Naive B cell (primary cell): ENCODE measurements around the gene CHCHD10. TPM values are rescaled to one million over a fixed set of nuclear protein-coding genes. Genes with fewer than 3 reads are reported as not detected.
"Not testable (repeated sequence)": the region's sequence is repeated elsewhere in the genome, so short reads cannot be mapped to it uniquely, and the experiment has no call there.

Source experiments
- ATAC-seq, 2 donors: fragments of 150-1000 bp; cut with Tn5 transposase; 2 replicates each; pipeline ENCODE4 v1.10.0; 2021; ENCODE audit warnings: low read depth in 2 of 2, mild to moderate bottlenecking in 2 of 2, moderate library complexity in 2 of 2
- DNase-seq: peaks from one replicate; pipeline ENCODE4 v3.0.0; 2022
- H3K27ac Mint-ChIP-seq, 6 donors: one replicate each; pipeline ENCODE4 v1.8.0; 2020 to 2022; ENCODE audit warnings: mild to moderate bottlenecking in 6 of 6, mixed read lengths in 6 of 6, moderate library complexity in 5 of 6, inconsistent platforms in 2 of 6
- H3K27me3 Mint-ChIP-seq, 3 donors: one replicate each; pipeline ENCODE4 v1.8.0; 2021 to 2022; ENCODE audit warnings: mixed read lengths in 3 of 3, mild to moderate bottlenecking in 1 of 3
- H3K36me3 Mint-ChIP-seq, 2 donors: one replicate each; pipeline ENCODE4 v1.8.0; 2020 to 2022; ENCODE audit warnings: mixed read lengths in 2 of 2, inconsistent platforms in 1 of 2, mild to moderate bottlenecking in 1 of 2
- H3K4me1 Mint-ChIP-seq, 3 donors: one replicate each; pipeline ENCODE4 v1.8.0; 2020 to 2022; ENCODE audit warnings: mixed read lengths in 3 of 3, inconsistent platforms in 1 of 3, mild to moderate bottlenecking in 1 of 3, moderate library complexity in 1 of 3
- H3K4me3 Mint-ChIP-seq, 8 donors: one replicate each; pipeline ENCODE4 v1.8.0; 2020 to 2022; ENCODE audit warnings: mild to moderate bottlenecking in 8 of 8, mixed read lengths in 8 of 8, moderate library complexity in 8 of 8, inconsistent platforms in 2 of 8
- H3K9me3 Mint-ChIP-seq, 7 donors: one replicate each; pipeline ENCODE4 v1.8.0; 2020 to 2022; ENCODE audit warnings: mixed read lengths in 7 of 7, mild to moderate bottlenecking in 5 of 7, inconsistent platforms in 2 of 7, moderate library complexity in 1 of 7
- polyA plus RNA-seq, 6 donors: library from polyadenylated mRNA; unstranded; fragments of 300-500 nt; fragmentation: Illumina TruSeq; gene quantifications; one replicate each; pipeline ENCODE4 v1.2.3, GENCODE V29; 2021; ENCODE audit warnings: low read depth in 6 of 6

The CHCHD10 gene
- polyA plus RNA-seq, 6 donors from 2014 or later = 36.3 to 65.9 (median 62.6) TPM

- ATAC-seq (no peak), DNase-seq (no peak)
- Mint-ChIP-seq H3K9me3 (peaks cover 0 to under 1% (median 0%) of the 10 kb centered on the region in 7 donors), H3K4me3 (peak overlapping the region; percentile 0 to 93 (median 84)), H3K36me3 (peaks cover 4% of the 10 kb centered on the region in 2 donors), H3K27ac (peak overlapping the region in 5 of 6 donors; percentile 27 to 99 (median 76)), H3K4me1 (peaks cover 44 to 61% (median 52%) of the 10 kb centered on the region in 3 donors), H3K27me3 (no peaks in the 10 kb centered on the region)
These were observed 17.9 kb downstream of the CHCHD10 start for GRCh38 chr22:23749841-23750301.

- Mint-ChIP-seq H3K4me1 (peaks cover 25 to 28% (median 26%) of the 10 kb centered on the region in 3 donors), H3K27me3 (no peaks in the 10 kb centered on the region), H3K36me3 (peaks cover 16 to 24% of the 10 kb centered on the region in 2 donors), H3K9me3 (peaks cover 0 to 4% (median 0%) of the 10 kb centered on the region in 7 donors), H3K4me3 (no peak overlapping the region), H3K27ac (peak overlapping the region in 2 of 6 donors; percentile 66 to 81)
- ATAC-seq (no peak), DNase-seq (no peak)
These were observed 22.0 kb downstream of the CHCHD10 start for GRCh38 chr22:23745791-23746190.

GRCh38 chr22:23744485-23744884, 23.3 kb downstream of the CHCHD10 start:
- ATAC-seq (no peak), DNase-seq (no peak)
- H3K4me3 Mint-ChIP-seq = no peak overlapping the region
- H3K9me3 Mint-ChIP-seq = peaks cover 0 to 4% (median 0%) of the 10 kb centered on the region in 7 donors
- H3K27me3 Mint-ChIP-seq = no peaks in the 10 kb centered on the region
- peaks cover 13 to 16% (median 13%) of the 10 kb centered on the region in 3 donors for H3K4me1 Mint-ChIP-seq
- H3K36me3 Mint-ChIP-seq = peaks cover 16 to 24% of the 10 kb centered on the region in 2 donors
- H3K27ac Mint-ChIP-seq = peak overlapping the region in 2 of 6 donors; percentile 19 to 61

- Mint-ChIP-seq H3K9me3 (peaks cover 0 to 4% (median 0%) of the 10 kb centered on the region in 7 donors), H3K27me3 (no peaks in the 10 kb centered on the region), H3K4me3 (peak overlapping the region in 1 of 8 donors; percentile 43), H3K36me3 (peaks cover 16 to 24% of the 10 kb centered on the region in 2 donors), H3K27ac (no peak overlapping the region), H3K4me1 (peaks cover 13 to 15% (median 13%) of the 10 kb centered on the region in 3 donors)
- DNase-seq = no peak
- ATAC-seq = no peak
These were observed 23.8 kb downstream of the CHCHD10 start for GRCh38 chr22:23744001-23744400.

GRCh38 chr22:23743303-23743705, 24.5 kb downstream of the CHCHD10 start:
- peaks cover 13 to 15% (median 13%) of the 10 kb centered on the region in 3 donors for H3K4me1 Mint-ChIP-seq
- ATAC-seq (no peak), DNase-seq (no peak)
- peaks cover 16 to 24% of the 10 kb centered on the region in 2 donors for H3K36me3 Mint-ChIP-seq
- peaks cover 0 to 4% (median 0%) of the 10 kb centered on the region in 7 donors for H3K9me3 Mint-ChIP-seq
- H3K27me3 Mint-ChIP-seq = no peaks in the 10 kb centered on the region
- H3K27ac Mint-ChIP-seq = peak overlapping the region in 1 of 6 donors; percentile 56
- H3K4me3 Mint-ChIP-seq = no peak overlapping the region

- H3K36me3 Mint-ChIP-seq = peaks cover 16 to 24% of the 10 kb centered on the region in 2 donors
- H3K9me3 Mint-ChIP-seq = peaks cover 0 to 4% (median 0%) of the 10 kb centered on the region in 7 donors
- ATAC-seq (no peak), DNase-seq (no peak)
- H3K27ac Mint-ChIP-seq = no peak overlapping the region
- H3K27me3 Mint-ChIP-seq = no peaks in the 10 kb centered on the region
- no peak overlapping the region for H3K4me3 Mint-ChIP-seq
- peaks cover 11 to 15% (median 13%) of the 10 kb centered on the region in 3 donors for H3K4me1 Mint-ChIP-seq
These were observed 25.1 kb downstream of the CHCHD10 start for GRCh38 chr22:23742505-23743264.

GRCh38 chr22:23737696-23738095, 30.1 kb downstream of the CHCHD10 start:
- Mint-ChIP-seq H3K4me3 (no peak overlapping the region), H3K27me3 (no peaks in the 10 kb centered on the region), H3K27ac (no peak overlapping the region), H3K36me3 (no peaks in the 10 kb centered on the region), H3K9me3 (no peaks in the 10 kb centered on the region), H3K4me1 (peaks cover 0 to 9% (median 7%) of the 10 kb centered on the region in 3 donors)
- ATAC-seq (no peak), DNase-seq (no peak)

GRCh38 chr22:23728108-23728507, 39.7 kb downstream of the CHCHD10 start:
- H3K9me3 Mint-ChIP-seq, H3K27ac Mint-ChIP-seq: not testable (repeated sequence)

GRCh38 chr22:23722724-23723123, 45.0 kb downstream of the CHCHD10 start:
- Mint-ChIP-seq H3K4me1 (no peaks in the 10 kb centered on the region), H3K27me3 (no peaks in the 10 kb centered on the region), H3K4me3 (no peak overlapping the region), H3K9me3 (no peaks in the 10 kb centered on the region), H3K36me3 (no peaks in the 10 kb centered on the region), H3K27ac (peak overlapping the region in 1 of 6 donors; percentile 75)
- ATAC-seq = peak in 1 of 2 donors; percentile 43
- no peak for DNase-seq

More at GRCh38 chr22:23728108-23728507, 39.7 kb downstream of the CHCHD10 start:
- H3K4me1 Mint-ChIP-seq, DNase-seq, H3K27me3 Mint-ChIP-seq, ATAC-seq, H3K4me3 Mint-ChIP-seq, H3K36me3 Mint-ChIP-seq: not testable (repeated sequence)

GRCh38 chr22:23722160-23722559, 45.6 kb downstream of the CHCHD10 start:
- H3K27ac Mint-ChIP-seq = peak overlapping the region in 1 of 6 donors; percentile 58
- H3K27me3 Mint-ChIP-seq = no peaks in the 10 kb centered on the region
- ATAC-seq (no peak), DNase-seq (no peak)
- no peak overlapping the region for H3K4me3 Mint-ChIP-seq
- H3K9me3 Mint-ChIP-seq = no peaks in the 10 kb centered on the region
- peaks cover 0 to 5% (median 4%) of the 10 kb centered on the region in 3 donors for H3K4me1 Mint-ChIP-seq
- no peaks in the 10 kb centered on the region for H3K36me3 Mint-ChIP-seq

GRCh38 chr22:23720855-23721254, 46.9 kb downstream of the CHCHD10 start:
- Mint-ChIP-seq H3K36me3 (no peaks in the 10 kb centered on the region), H3K9me3 (no peaks in the 10 kb centered on the region), H3K4me1 (peaks cover 0 to 10% (median 10%) of the 10 kb centered on the region in 3 donors), H3K4me3 (peak overlapping the region in 1 of 8 donors; percentile 18), H3K27me3 (no peaks in the 10 kb centered on the region), H3K27ac (no peak overlapping the region)
- DNase-seq (no peak), ATAC-seq (no peak)

- peak overlapping the region in 7 of 8 donors; percentile 13 to 86 (median 42) for H3K4me3 Mint-ChIP-seq
- H3K36me3 Mint-ChIP-seq = peaks cover 5 to 8% of the 10 kb centered on the region in 2 donors
- H3K9me3 Mint-ChIP-seq = no peaks in the 10 kb centered on the region
- DNase-seq (no peak), ATAC-seq (no peak)
- peaks cover 7 to 31% (median 26%) of the 10 kb centered on the region in 3 donors for H3K4me1 Mint-ChIP-seq
- no peaks in the 10 kb centered on the region for H3K27me3 Mint-ChIP-seq
- peak overlapping the region in 2 of 6 donors; percentile 47 to 81 for H3K27ac Mint-ChIP-seq
These were observed 49.2 kb downstream of the CHCHD10 start for GRCh38 chr22:23718371-23719165.
